UCSD-AML1 (cell line): Measurements from ENCODE around the gene FITM1.

Experiments used
- DNase-seq: peaks from one replicate; lab custom pipeline; 2025; ENCODE audit not compliant: unreplicated experiment; lab: John Stamatoyannopoulos, UW

The FITM1 gene

GRCh38 chr14:24159777-24160498 lies 29.5 kb downstream of the FITM1 start:
- DNase-seq, result no peak

GRCh38 chr14:24160499-24160849 lies 30.0 kb downstream of the FITM1 start:
- DNase-seq, result no peak

GRCh38 chr14:24160850-24161804 lies 30.7 kb downstream of the FITM1 start, which contains the start of gene IRF9:
IRF9 (plus strand) TSS chr14:24161265; CDS start chr14:24162145, 880 bp downstream.
- DNase-seq, result peak; percentile 97

GRCh38 chr14:24162093-24162492 lies 31.6 kb downstream of the FITM1 start:
- no peak for DNase-seq

- DNase-seq, result no peak
Observed at GRCh38 chr14:24164518-24164991, 34.1 kb downstream of the FITM1 start.

GRCh38 chr14:24165785-24166184 lies 35.3 kb downstream of the FITM1 start:
- no peak for DNase-seq

- peak; percentile 26 for DNase-seq
Observed at GRCh38 chr14:24167469-24168114, 37.1 kb downstream of the FITM1 start.

- no peak for DNase-seq
Observed at GRCh38 chr14:24171422-24172260, 41.2 kb downstream of the FITM1 start, which contains the start of gene REC8. REC8 (plus strand) TSS chr14:24172080; CDS start chr14:24172553, 473 bp downstream.

- no peak for DNase-seq
Observed at GRCh38 chr14:24172261-24172860, 41.9 kb downstream of the FITM1 start.

- no peak for DNase-seq
Observed at GRCh38 chr14:24172871-24173281, 42.4 kb downstream of the FITM1 start.

- DNase-seq, result no peak
Observed at GRCh38 chr14:24176599-24176998, 46.1 kb downstream of the FITM1 start.

- DNase-seq, result no peak
Observed at GRCh38 chr14:24177041-24177825, 46.8 kb downstream of the FITM1 start.

GRCh38 chr14:24177891-24178290 lies 47.4 kb downstream of the FITM1 start:
- DNase-seq, result no peak

- no peak for DNase-seq
Observed at GRCh38 chr14:24178399-24179178, 48.1 kb downstream of the FITM1 start.

GRCh38 chr14:24179294-24179960 lies 49.0 kb downstream of the FITM1 start:
- no peak for DNase-seq

GRCh38 chr14:24179961-24180796 lies 49.7 kb downstream of the FITM1 start:
- no peak for DNase-seq
